NCI-H1105 (cell line): ENCODE data around the gene IFNA21.
"Not testable (repeated sequence)": the region's sequence is repeated elsewhere in the genome, so short reads cannot be mapped to it uniquely, and the experiment has no call there.

Experiments
- DNase-seq: peaks from one replicate; lab custom pipeline; 2025; lab: John Stamatoyannopoulos, UW

Gene IFNA21

DNA sequence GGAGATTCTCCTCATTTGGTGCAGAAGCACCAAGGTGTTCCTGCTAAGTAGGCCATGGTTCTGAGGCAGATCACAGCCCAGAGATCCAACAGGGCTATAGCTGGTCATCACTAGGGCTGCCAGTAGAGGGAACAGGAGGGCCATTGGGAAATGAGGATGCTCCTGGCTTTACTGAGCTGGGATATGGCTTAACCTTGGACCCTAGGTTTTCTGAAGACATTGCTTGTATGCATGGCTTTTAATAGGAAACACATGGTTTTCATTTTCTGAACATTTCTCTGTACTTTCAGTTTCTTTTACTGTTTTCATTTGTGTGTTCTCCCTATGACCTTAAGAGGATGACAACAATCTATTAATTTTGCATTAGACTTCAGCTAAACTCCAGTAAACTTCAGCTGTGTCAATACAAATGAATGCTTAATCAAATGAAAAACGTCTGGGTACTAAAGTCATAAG lies 25.0 kb downstream of the IFNA21 start, which contains the start of gene IFNW1:
Gene IFNW1 (minus strand): TSS at position 406 of the 456 bp plus-strand sequence. CDS start 262 bp downstream, at position 144.
- no peak for DNase-seq

DNA sequence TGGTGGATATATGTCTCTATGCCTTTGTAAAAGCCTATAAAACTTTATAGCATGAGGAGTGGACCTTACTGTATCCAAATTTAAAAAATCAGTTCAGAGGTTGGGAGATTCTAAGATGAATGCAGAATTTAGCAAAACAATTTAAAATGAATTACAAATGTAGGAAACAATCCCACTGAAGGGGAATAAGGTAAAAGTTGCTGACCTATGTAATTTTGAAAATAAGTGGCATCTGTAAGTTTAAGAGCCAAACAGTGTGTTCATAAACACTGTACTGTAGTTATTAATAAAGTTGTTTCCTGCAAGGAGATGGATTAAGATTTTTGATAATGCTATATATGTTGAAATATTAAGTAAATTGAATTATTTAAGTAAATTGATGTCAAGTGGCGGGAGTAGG lies 29.4 kb downstream of the IFNA21 start:
- no peak for DNase-seq

DNA sequence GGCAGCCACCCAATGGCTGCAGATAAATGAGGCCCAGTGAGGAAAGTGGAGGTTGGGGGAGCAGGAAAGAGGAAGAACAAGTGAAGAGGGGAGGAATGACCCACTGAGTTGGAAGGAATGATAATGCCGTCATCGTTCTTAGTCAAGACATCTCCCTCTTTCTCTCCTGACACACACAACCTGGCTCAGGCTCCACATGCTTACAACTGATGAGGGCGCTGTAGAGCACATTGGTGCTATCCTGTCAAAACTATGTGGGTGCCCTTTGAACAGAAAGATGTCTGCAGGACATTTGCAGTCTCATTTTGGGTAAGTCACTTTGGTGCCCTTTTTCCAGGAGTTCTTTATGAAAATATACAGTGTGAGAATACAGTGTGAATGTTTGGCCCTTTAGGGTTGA lies 30.7 kb downstream of the IFNA21 start:
- DNase-seq = no peak

DNA sequence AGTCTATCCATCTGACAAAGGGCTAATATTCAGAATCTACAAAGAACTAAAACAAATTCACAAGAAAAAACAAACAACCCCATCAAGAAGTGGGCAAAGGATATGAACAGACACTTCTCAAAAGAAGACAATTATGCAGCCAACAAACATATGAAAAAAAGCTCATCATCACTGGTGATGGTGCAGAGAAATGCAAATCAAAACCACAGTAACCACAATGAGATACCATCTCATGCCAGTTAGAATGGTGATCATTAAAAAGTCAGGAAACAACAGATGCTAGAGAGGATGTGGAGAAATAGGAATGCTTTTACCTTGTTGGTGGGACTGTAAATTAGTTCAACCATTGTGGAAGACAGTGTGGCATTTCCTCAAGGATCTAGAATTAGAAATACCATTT lies 38.3 kb downstream of the IFNA21 start:
- DNase-seq = not testable (repeated sequence)

DNA sequence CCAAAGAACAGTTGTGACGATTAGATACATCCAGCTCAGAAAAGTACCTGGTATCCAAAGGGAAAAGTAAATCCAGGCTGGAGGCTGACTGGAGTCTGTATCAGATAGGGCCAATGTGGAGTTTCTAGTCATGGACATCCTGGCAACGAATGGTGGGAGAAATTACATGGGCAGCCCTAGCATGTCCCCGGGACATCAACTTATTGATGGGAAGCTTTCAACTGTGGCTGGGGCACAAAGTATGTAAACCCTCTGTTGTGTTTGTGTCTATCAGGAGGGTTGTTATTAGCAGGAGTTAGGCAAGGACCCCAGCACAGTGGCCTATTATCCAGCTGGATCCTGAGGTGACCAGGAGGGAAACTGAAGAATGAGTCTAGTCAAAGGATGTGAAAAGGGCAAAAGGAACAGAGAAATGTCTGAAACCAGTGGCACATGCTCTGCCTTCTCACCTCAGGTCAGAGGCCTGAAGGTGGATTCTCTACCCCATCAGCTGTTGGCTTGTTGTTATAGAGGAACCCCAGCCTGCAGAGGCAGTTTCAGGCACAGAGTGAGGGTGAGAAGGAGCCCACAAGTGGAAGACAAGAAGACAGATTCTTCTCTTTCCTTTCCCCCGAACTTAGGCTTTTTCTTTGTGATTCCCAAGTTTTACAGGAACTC lies 44.7 kb downstream of the IFNA21 start:
- no peak for DNase-seq

DNA sequence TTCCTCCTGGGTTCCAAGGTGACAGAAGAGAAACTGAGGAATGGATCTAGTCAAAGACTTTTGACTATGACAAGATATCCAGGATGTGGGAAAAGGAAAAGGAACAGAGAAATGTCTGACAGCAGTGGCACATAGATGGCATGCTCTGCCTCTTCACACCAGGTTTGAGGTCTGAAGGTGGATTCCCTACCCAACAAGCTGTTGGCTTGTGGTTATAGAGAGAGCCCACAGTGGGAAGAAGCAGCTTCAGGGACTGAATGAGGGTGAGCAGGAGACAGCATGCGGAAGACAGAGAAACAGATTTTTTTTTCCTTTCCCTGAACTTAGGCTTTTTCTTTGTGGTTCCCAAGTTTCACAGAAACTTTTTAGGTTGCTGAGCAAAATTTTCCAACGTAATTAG lies 45.4 kb downstream of the IFNA21 start:
- no peak for DNase-seq

DNA sequence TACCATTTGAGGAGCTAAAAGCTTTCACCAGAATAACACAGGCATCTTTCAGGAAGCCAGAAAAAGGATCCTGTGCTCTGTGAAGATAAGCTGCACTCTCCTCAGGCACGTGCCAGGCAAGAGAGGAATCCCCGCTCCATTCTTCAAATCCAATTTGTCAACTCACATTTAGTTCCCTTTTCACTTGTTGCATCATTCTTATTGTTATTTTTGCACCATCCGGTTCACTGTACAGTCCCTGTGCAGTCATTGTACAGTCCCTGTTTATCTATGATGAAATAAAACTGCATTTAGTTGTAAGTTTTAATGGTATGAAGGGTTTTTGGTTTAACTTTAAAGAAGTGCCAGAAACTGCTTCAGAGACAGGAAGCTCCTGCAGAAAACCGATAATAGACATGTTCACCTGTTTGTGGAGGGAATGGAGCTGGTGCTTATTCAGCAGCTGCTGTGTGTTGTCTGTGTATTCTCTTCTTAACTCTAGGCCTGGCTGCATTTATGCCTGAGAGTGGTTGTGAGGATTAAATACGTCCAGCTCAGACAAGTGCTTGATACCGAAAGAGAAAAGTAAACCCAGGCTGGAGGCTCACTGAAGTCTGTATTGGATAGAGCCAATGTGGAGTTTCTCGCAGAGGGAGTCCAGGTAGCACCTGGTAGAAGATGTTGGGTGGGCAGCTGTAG lies 47.2 kb downstream of the IFNA21 start:
- no peak for DNase-seq
